Mesenchymal stem cell (in vitro differentiated cells and primary cell): ENCODE measurements around the gene ZNF708.
"Not testable (repeated sequence)": the region's sequence is repeated elsewhere in the genome, so short reads cannot be mapped to it uniquely, and the experiment has no call there.

Experiments
- DNase-seq: peaks from one replicate; pipeline ENCODE4 v3.0.0-alpha.2; 2013
- H2AFZ ChIP-seq: one replicate; pipeline ENCODE4 v1.6.1; 2013; ENCODE audit warnings: low read depth, mild to moderate bottlenecking, control low read depth, inconsistent platforms, low read length, moderate library complexity
- H2AK5ac ChIP-seq: 2 replicates; pipeline ENCODE4 v1.6.1; 2013; ENCODE audit warnings: low read length, moderate library complexity, mild to moderate bottlenecking, inconsistent platforms; ENCODE audit not compliant: severe bottlenecking
- H2BK120ac ChIP-seq: one replicate; pipeline ENCODE4 v1.6.1; 2013; ENCODE audit warnings: low read depth, mild to moderate bottlenecking, inconsistent platforms, low read length, moderate library complexity
- H2BK12ac ChIP-seq, 2 experiments: one replicate each; pipeline ENCODE4 v1.6.1; 2013; ENCODE audit warnings: inconsistent platforms in 2 of 2, low read length in 2 of 2, mild to moderate bottlenecking in 2 of 2, moderate library complexity in 2 of 2, control low read depth in 1 of 2
- H2BK15ac ChIP-seq: one replicate; pipeline ENCODE4 v1.6.1; 2013; ENCODE audit warnings: mild to moderate bottlenecking, low read depth, inconsistent platforms; ENCODE audit not compliant: poor library complexity, severe bottlenecking
- H2BK5ac ChIP-seq: 2 replicates; pipeline ENCODE4 v1.6.1; 2013; ENCODE audit warnings: low read depth, mild to moderate bottlenecking, low read length, control low read depth, inconsistent platforms; ENCODE audit not compliant: poor library complexity, severe bottlenecking
- H3K14ac ChIP-seq, 2 experiments: one replicate each; pipeline ENCODE4 v1.6.1; 2013; ENCODE audit warnings: inconsistent platforms in 2 of 2, low read length in 2 of 2, control low read depth in 1 of 2, mild to moderate bottlenecking in 1 of 2, moderate library complexity in 1 of 2
- H3K18ac ChIP-seq, 2 experiments: one replicate each; pipeline ENCODE4 v1.6.1; 2013; ENCODE audit warnings: inconsistent platforms in 2 of 2, low read length in 2 of 2, control low read depth in 1 of 2, low read depth in 1 of 2, mild to moderate bottlenecking in 1 of 2
- H3K23ac ChIP-seq, 2 experiments: one replicate each; pipeline ENCODE4 v1.6.1; 2013; ENCODE audit warnings: inconsistent platforms in 2 of 2, low read length in 2 of 2, mild to moderate bottlenecking in 2 of 2, moderate library complexity in 2 of 2, control low read depth in 1 of 2
- H3K27ac ChIP-seq: 2 replicates; pipeline ENCODE4 v1.5.1; 2013; ENCODE audit warnings: mild to moderate bottlenecking, moderate library complexity, low read length, control low read depth, inconsistent platforms; ENCODE audit not compliant: poor library complexity, severe bottlenecking
- H3K27me3 ChIP-seq, 2 experiments: 2 replicates each; pipeline versions ENCODE4 v1.6.1 to v1.7.0; 2013; ENCODE audit warnings: low read length in 2 of 2, mild to moderate bottlenecking in 2 of 2, moderate library complexity in 2 of 2, control low read depth in 1 of 2, inconsistent platforms in 1 of 2; ENCODE audit not compliant: control insufficient read depth in 1 of 2, insufficient read depth in 1 of 2
- H3K36me3 ChIP-seq, 2 experiments: 2 replicates each; pipeline versions ENCODE4 v1.6.1 to v1.7.0; 2013; ENCODE audit warnings: low read length in 2 of 2, control low read depth in 1 of 2, inconsistent platforms in 1 of 2, low read depth in 1 of 2, mild to moderate bottlenecking in 1 of 2; ENCODE audit not compliant: insufficient read depth in 2 of 2, control insufficient read depth in 1 of 2
- H3K4ac ChIP-seq, 2 experiments: one replicate each; pipeline ENCODE4 v1.6.1; 2013; ENCODE audit warnings: inconsistent platforms in 2 of 2, low read length in 2 of 2, mild to moderate bottlenecking in 2 of 2, moderate library complexity in 2 of 2, control low read depth in 1 of 2, low read depth in 1 of 2
- H3K4me1 ChIP-seq: 2 replicates; pipeline ENCODE4 v1.6.1; 2013; ENCODE audit warnings: low read depth, low read length, control low read depth; ENCODE audit not compliant: control insufficient read depth, insufficient read depth
- H3K4me2 ChIP-seq: 2 replicates; pipeline ENCODE4 v1.6.1; 2013; ENCODE audit warnings: low read length, mild to moderate bottlenecking, inconsistent platforms; ENCODE audit not compliant: poor library complexity, severe bottlenecking
- H3K4me3 ChIP-seq, 2 experiments: 2 replicates each; pipeline versions ENCODE4 v1.5.1 to v1.7.0; 2013; ENCODE audit warnings: low read length in 2 of 2, mild to moderate bottlenecking in 2 of 2, control low read depth in 1 of 2, low read depth in 1 of 2; ENCODE audit not compliant: insufficient read depth in 1 of 2
- H3K79me1 ChIP-seq: replicated peaks from 2 replicates; pipeline ENCODE4 v1.6.1; 2013; ENCODE audit warnings: mild to moderate bottlenecking, control low read depth, low read length, inconsistent platforms; ENCODE audit not compliant: poor library complexity, severe bottlenecking
- H3K9ac ChIP-seq: 2 replicates; pipeline ENCODE4 v1.7.0; 2013; ENCODE audit warnings: mild to moderate bottlenecking, low read length, moderate library complexity
- H3K9me3 ChIP-seq: 2 replicates; pipeline ENCODE4 v1.7.0; 2013; ENCODE audit warnings: mild to moderate bottlenecking, low read length; ENCODE audit not compliant: control insufficient read depth
- H4K8ac ChIP-seq: one replicate; pipeline ENCODE4 v1.6.1; 2013; ENCODE audit warnings: inconsistent platforms, mild to moderate bottlenecking, low read length, moderate library complexity
- H4K91ac ChIP-seq: one replicate; pipeline ENCODE4 v1.6.1; 2013; ENCODE audit warnings: mild to moderate bottlenecking, low read length, inconsistent platforms
- WGBS: methylation state at CpG from one replicate; pipeline ENCODE4 v1.1.7; 2013; ENCODE audit warnings: mixed read lengths; 5-methylcytosine and 5-hydroxymethylcytosine counted together

The ZNF708 gene

GRCh38 chr19:21306881-21307479, 22.2 kb downstream of the ZNF708 start:
- H2BK12ac ChIP-seq, H4K8ac ChIP-seq, H4K91ac ChIP-seq, H3K4me1 ChIP-seq, H3K4me2 ChIP-seq, H3K4ac ChIP-seq, H2BK5ac ChIP-seq, H3K18ac ChIP-seq, H3K14ac ChIP-seq, H2BK120ac ChIP-seq, H2AFZ ChIP-seq, H3K27me3 ChIP-seq, H3K9ac ChIP-seq, H3K23ac ChIP-seq, H2AK5ac ChIP-seq, DNase-seq, H3K27ac ChIP-seq, H2BK15ac ChIP-seq: not testable (repeated sequence)
- Histone ChIP-seq H3K4me3 (peak overlapping the region in 1 of 2 experiments; percentile 37), H3K9me3 (peaks cover 86% of the 10 kb centered on the region), H3K36me3 (peaks cover 44 to 83% of the 10 kb centered on the region in 2 experiments), H3K79me1 (peaks cover 18% of the 10 kb centered on the region)
- WGBS, result 100% methylated on average over 3 of the region's 3 CpGs

- H3K4me2 ChIP-seq, H3K18ac ChIP-seq, H4K91ac ChIP-seq, H3K14ac ChIP-seq, H3K9ac ChIP-seq, H4K8ac ChIP-seq, H3K79me1 ChIP-seq, H2BK5ac ChIP-seq, H2BK15ac ChIP-seq, H2BK12ac ChIP-seq, H2BK120ac ChIP-seq, H3K27me3 ChIP-seq, H3K27ac ChIP-seq, H3K4me1 ChIP-seq, DNase-seq, H2AFZ ChIP-seq, H2AK5ac ChIP-seq, H3K23ac ChIP-seq, H3K4ac ChIP-seq: not testable (repeated sequence)
- Histone ChIP-seq H3K9me3 (peaks cover 96% of the 10 kb centered on the region), H3K4me3 (peak overlapping the region in 1 of 2 experiments; percentile 63), H3K36me3 (peaks cover 23 to 66% of the 10 kb centered on the region in 2 experiments)
- WGBS, result no CpG with 5 or more reads among the region's 1 CpG
Measured at GRCh38 chr19:21293768-21294167, 35.4 kb downstream of the ZNF708 start.

GRCh38 chr19:21269813-21270212, 59.4 kb downstream of the ZNF708 start:
- H2AFZ ChIP-seq, result peak overlapping the region; percentile 39
- H4K8ac ChIP-seq, result no peak overlapping the region
- H3K27ac ChIP-seq, result no peak overlapping the region
- no peak overlapping the region for H2BK120ac ChIP-seq
- no peak overlapping the region for H3K14ac ChIP-seq
- H3K36me3 ChIP-seq, result no peaks in the 10 kb centered on the region
- H3K9me3 ChIP-seq, result peaks cover 65% of the 10 kb centered on the region
- H3K4me1 ChIP-seq, result no peaks in the 10 kb centered on the region
- H2BK5ac ChIP-seq, result no peak overlapping the region
- no peak overlapping the region for H3K18ac ChIP-seq
- DNase-seq, result no peak
- no peak overlapping the region for H2BK12ac ChIP-seq
- H3K4me3 ChIP-seq, result no peak overlapping the region
- no peak overlapping the region for H3K4ac ChIP-seq
- H3K27me3 ChIP-seq, result no peaks in the 10 kb centered on the region
- H3K9ac ChIP-seq, result no peak overlapping the region
- H3K79me1 ChIP-seq, result no peaks in the 10 kb centered on the region
- no peak overlapping the region for H4K91ac ChIP-seq
- no peak overlapping the region for H2AK5ac ChIP-seq
- no CpG with 5 or more reads among the region's 2 CpGs for WGBS
- H3K23ac ChIP-seq, result no peak overlapping the region
- H2BK15ac ChIP-seq, result no peak overlapping the region
- no peak overlapping the region for H3K4me2 ChIP-seq

- Histone ChIP-seq H3K9ac (no peak overlapping the region), H3K4me2 (no peak overlapping the region), H4K8ac (no peak overlapping the region), H3K4ac (no peak overlapping the region), H2BK15ac (no peak overlapping the region), H3K27me3 (no peaks in the 10 kb centered on the region), H3K4me1 (no peaks in the 10 kb centered on the region), H3K4me3 (no peak overlapping the region), H2AFZ (no peak overlapping the region), H2BK120ac (no peak overlapping the region), H3K79me1 (no peaks in the 10 kb centered on the region), H3K18ac (no peak overlapping the region), H3K14ac (no peak overlapping the region), H2BK5ac (no peak overlapping the region), H3K9me3 (peaks cover 45% of the 10 kb centered on the region), H3K27ac (no peak overlapping the region), H3K36me3 (no peaks in the 10 kb centered on the region), H4K91ac (peak overlapping the region; percentile 23), H2BK12ac (no peak overlapping the region), H3K23ac (no peak overlapping the region), H2AK5ac (no peak overlapping the region)
- no peak for DNase-seq
- 77% methylated on average over 12 of the region's 12 CpGs for WGBS
Measured at GRCh38 chr19:21264891-21265290, 64.3 kb downstream of the ZNF708 start.
